DMS53 (cell line): ENCODE data around the gene AATF.

Source experiments
- DNase-seq: peaks from one replicate; lab custom pipeline; 2025; lab: John Stamatoyannopoulos, UW

The AATF gene

GRCh38 chr17:36930583-36930900 lies 18.2 kb upstream of the AATF start:
- no peak for DNase-seq

GRCh38 chr17:36931096-36931696 lies 17.6 kb upstream of the AATF start:
- DNase-seq = no peak

DNA sequence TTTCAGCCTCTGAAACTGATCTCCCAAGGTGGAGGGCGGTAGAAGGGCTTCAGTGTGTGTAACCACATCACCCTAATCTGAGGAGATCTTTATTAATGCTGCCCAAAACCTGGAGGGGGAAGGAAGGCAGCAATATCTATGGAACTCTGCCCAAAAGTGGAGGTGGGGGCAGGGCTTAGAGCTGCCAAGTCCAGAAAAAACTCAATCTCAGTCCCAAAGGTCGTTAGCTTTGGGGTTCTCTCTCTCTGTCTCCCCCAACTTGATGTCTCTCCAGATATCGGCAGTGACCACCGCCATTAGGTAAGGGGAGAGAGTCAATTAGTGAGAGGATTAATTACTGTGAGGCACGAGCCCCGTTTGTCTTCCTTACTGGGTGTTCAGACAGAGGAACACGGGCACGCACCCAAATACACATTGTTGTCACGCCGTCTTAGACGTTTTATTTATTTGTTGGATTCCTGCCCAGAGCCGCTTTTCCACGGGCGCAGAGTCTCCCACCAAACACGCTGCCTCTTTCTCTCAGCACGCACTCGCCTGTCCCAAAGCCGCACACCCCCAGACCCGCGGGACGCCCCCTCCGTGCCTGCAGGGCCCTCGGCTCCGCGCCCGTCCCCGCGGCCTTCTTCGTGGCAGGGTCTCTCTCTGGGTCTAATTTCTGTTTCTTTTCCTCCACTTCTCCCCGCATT lies 16.9 kb upstream of the AATF start:
- peak; percentile 19 for DNase-seq

DNA sequence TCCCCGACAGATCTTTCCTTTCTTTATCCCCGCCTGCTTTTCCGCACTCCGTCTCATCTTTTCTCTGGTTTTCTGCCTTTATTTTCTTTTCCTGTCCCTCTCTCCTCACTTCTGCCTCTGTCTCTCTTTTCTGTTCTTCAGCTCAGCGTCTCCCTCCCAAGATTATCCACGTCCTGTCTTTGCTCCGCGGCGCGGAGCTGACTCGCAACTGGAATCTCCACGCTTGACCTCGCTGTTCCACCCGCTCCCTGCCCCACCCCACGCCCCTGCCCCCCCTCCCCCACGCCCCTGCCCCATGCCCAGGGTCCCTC lies 16.4 kb upstream of the AATF start:
- DNase-seq = no peak

DNA sequence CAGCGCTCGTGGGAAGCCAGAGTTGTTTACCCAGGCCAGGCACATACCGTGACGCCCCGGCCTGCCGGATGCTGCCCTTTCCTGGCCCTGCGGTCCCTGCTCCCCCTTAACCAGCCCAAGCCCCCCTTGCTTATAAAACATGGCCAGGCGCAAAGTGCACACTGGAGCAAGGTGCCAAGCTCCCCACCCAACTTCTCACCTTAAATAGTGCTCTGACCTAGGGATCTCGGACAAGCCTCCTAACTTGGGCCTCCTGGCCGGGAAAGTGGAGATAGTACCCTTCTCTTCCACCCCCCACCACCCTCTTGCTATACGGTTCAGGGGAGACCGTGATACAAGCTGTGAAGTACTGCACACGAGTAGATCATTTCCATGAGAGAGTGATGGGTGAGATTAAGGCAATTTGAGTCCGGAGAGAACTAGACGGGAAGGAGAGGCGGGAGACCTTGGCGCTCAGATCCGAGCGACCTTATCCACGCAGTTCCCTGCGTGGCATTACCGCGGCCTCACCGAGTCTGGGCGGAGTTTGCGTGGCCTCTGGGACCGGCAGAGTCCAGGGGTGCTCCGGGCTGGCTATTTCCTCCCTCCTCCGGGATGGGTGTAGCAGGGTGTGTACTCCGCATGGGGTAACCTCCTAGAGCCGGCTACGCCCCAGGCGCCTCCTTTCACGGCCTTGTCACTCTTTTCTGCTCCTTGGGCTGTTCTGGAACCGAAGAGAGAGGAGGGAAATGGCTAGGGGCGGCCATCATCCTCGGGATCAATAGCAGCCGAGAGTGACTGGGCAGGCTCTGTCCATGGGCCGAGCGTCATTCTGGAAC lies 15.9 kb upstream of the AATF start:
- DNase-seq = no peak

DNA sequence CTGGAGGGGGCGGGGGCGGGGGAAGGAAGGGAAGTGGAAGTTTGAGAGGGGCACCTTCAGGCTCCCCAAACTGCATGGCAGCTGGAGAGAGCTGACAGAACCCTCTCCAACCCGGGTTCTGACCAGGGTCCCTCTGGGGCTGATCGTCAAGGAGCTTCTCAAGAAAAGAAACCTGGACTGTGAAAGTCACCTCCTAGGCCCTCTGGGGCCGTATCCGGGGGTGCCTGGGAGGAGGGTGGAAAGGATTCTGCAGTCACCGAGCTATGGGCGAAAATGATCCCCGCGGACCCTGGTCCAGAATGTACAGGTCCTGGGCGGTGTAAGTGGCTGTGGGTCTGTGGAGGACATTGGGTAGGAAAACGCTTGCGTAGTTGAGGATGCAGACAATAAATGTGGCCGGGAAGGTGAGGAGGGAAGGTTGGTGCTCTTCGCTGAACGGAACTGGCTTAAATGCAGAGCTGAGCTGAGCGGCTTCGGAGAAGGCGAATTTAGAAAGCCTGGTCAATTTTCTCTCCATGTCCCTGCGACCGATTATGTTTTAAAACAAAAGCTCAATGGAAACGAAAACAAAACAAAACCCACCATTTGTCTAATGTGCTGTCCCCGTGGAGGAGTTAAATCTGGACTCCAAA lies 15.1 kb upstream of the AATF start:
- DNase-seq = peak; percentile 41

- DNase-seq = peak; percentile 49
Measured at GRCh38 chr17:36934144-36934691, 14.5 kb upstream of the AATF start.

DNA sequence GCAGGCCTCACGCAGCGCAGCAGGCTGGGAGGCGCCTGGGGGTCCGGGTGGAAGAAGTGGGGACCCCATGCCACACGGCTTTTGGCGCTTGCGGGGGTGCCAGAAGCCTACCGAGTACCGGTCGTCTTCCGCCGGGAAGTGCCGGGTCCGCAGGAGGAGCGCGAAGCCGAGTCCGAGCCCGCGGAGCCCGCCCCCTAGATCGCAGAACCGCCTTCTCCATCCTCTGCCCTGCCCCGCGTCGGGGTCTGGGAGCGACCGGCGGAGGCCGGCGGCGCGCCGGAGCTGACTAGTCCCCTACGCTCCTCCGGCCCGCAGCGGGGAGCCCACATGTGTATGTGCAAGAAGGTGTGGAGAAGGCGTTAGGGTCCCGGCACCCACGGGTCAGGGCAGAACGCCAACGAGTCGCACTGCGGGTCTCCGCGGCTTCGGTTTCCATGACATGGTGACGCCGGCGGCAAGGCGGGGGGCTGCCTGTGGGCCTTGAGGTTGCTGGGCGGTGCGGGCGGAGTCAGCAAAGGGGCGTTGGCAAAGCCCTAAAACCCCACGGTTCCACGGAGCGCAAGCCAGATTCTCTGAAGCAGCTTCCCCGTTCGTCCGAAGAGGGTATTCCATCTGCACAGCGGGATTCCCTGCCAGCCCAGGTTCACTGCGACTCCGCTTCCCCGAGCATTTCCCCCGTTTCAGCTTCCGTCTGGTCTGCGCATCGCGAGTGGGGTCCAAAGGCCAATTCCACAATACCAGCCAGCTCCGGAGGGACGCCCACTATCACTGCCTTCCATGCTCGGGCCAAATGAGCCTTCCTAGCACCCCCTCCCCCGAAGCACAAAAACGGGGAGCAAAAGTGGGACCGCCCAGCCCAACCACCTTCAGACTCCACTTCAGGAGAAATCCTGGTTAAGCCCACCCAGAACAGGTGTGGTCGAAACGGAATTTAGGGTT lies 13.8 kb upstream of the AATF start:
- peak; percentile 69 for DNase-seq

DNA sequence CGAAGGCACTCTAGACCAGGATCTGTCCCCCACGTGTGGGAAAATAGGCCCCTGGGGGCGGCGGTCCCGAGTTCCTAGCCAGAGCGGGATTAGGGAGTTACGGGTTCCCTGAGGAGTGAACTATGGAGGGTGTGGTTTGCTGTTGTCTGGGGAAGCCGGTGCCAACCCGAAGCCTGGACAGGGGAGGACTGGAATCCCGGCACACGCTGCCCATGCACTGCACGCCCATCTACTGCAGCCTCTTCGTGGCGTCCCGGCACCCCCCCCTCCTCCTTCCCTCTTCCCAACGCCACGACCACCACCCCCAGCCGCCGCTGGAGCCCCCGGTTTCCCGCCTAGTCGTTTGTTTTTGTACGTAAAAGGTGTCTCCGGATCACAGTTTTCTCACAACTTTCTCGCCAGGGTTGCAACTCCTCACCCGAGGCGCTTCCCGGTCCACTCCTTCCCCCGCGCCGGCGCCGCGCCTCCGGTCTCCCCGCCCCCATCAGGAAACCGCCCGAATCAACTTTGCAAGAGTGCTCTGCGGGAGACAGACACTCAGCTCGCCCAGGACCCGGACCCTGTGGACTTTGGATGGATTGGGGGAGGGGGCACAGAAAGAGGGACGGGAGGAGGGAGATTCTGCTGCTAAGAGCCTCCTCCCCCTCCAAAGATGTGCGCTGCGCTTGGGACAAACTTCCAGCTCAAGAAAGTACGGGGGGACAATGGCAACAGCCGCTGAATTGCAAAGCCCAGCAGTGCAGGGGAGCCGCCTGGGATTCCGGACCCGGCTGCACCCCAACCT lies 12.9 kb upstream of the AATF start:
- DNase-seq = peak; percentile 53

- peak; percentile 50 for DNase-seq
Measured at GRCh38 chr17:36936455-36937000, 12.2 kb upstream of the AATF start.

- peak; percentile 50 for DNase-seq
Measured at GRCh38 chr17:36937001-36937958, 11.5 kb upstream of the AATF start, which contains the start of gene LHX1. TSS of gene LHX1 (plus strand) at chr17:36937475. CDS start at chr17:36938198, 723 bp downstream.

DNA sequence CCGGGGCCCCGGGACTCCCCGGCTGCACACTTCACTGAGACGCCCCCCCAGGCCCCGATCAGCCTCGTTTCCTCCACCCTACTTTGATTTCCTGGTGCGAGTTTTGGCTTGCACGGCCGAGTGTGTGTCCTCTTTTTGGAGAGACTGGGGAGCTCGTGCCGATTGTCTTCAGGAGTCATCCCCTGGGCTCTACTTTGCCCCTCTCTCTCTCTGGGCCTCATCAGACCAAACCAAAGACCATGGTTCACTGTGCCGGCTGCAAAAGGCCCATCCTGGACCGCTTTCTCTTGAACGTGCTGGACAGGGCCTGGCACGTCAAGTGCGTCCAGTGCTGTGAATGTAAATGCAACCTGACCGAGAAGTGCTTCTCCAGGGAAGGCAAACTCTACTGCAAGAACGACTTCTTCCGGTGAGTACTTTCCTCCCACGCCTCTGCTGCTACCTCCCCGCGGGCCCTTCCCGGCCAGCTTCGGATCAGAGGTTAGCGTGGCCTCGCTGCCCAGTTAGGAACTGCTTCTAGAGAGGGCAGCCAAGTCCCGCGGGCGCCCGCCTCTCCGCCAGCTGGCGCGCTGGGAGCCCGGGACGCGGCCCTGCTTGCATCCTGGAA lies 10.7 kb upstream of the AATF start:
- DNase-seq = peak; percentile 70

DNA sequence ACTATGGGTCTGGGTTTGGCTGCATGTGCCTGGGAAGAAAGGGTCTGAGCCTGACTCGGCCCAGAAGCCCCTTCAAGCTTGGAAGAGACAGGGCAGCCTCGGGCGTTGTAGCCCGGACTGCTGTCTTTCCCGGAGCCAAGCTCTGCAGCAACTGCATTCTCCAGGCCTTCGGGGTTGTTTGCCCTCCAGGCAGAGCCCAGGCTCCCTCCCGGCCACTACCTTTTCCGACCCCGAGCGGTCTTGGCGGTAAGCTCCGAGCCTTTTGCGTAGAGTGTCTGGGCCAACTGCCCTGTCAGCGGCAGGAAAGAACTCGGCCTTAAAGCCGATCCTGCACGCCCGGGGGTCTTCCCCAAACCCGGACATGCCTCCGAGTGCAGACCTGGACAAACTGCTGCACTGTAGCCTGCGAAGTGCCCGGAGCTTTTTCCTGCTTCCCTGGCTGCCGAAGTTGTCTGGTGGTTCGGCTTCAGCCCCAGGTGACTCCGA lies 10.1 kb upstream of the AATF start:
- DNase-seq = peak; percentile 68

- DNase-seq = peak; percentile 50
Measured at GRCh38 chr17:36939052-36939801, 9.5 kb upstream of the AATF start.

DNA sequence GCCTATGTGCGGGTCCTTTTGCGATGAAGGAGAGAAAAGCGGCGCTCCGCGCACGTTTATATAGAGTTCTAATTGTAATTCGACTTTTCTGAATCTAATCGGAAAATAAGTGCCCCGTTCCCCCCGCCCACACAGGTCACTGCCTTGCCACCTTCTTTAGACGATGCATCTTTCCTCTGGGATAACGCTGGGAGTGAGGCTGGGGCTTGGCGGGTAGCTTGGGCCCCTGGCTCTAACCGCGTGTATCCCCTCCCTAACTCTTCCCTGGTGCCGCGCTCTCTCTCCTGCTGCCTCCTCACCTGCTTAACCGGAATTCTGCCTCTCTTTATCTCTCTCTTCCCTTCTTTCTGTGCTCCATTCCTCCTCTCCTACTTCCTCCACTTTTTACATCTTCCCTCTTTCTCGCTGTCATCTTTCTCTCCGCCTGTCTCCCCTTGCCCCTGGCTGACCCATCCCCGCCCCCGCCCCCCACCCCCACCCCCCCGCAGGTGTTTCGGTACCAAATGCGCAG lies 8.9 kb upstream of the AATF start:
- DNase-seq = peak; percentile 40

GRCh38 chr17:36940313-36941264 lies 8.2 kb upstream of the AATF start:
- DNase-seq = no peak
